Measurements from ENCODE around the gene GPR37L1.

DNA sequence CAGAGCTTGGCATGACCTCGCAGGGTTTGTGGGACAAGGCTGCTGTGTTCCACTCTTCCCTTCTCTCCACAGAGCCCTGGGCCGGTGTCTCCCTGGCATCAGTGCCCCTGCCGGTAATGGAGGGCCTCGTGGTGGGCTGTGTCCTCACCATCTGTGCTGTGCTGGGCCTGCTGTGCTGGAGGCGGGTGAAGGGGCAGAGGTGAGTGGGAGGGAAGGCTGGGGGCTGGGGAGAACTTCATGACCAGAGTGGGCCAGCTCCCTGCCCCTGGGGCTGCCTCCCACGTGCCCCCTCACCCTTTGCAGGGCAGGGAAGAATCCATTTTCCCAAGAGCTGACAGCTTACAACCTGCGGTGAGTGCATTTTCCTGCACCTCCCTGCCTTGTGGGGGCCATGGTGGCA lies 58.9 kb downstream of the GPR37L1 start:
- TF ChIP-seq, protein P1, sequence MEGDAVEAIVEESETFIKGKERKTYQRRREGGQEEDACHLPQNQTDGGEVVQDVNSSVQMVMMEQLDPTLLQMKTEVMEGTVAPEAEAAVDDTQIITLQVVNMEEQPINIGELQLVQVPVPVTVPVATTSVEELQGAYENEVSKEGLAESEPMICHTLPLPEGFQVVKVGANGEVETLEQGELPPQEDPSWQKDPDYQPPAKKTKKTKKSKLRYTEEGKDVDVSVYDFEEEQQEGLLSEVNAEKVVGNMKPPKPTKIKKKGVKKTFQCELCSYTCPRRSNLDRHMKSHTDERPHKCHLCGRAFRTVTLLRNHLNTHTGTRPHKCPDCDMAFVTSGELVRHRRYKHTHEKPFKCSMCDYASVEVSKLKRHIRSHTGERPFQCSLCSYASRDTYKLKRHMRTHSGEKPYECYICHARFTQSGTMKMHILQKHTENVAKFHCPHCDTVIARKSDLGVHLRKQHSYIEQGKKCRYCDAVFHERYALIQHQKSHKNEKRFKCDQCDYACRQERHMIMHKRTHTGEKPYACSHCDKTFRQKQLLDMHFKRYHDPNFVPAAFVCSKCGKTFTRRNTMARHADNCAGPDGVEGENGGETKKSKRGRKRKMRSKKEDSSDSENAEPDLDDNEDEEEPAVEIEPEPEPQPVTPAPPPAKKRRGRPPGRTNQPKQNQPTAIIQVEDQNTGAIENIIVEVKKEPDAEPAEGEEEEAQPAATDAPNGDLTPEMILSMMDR (IDR thresholded peaks at IDR 0.05; ENCODE audit: low read depth, low read length, poor library complexity, severe bottlenecking) = no peak
- no peak for TF ChIP-seq EZH2phosphoT487 (IDR thresholded peaks at IDR 0.05; ENCODE audit: borderline replicate concordance, low read length)

All from DOHH2 (cell line).